Ramos (cell line): Measurements from ENCODE around the gene FZD4.
"Not testable (repeated sequence)": the region's sequence is repeated elsewhere in the genome, so short reads cannot be mapped to it uniquely, and the experiment has no call there.

Experiments used
- in situ Hi-C: fragments of 300-500 bp; cut with MboI; formaldehyde crosslinking; loops from one replicate; pipeline ENCODE4 v1.14.3; 2022; ENCODE audit warnings: low sequenced_read_pairs; ENCODE audit not compliant: unreplicated experiment

The FZD4 gene

DNA sequence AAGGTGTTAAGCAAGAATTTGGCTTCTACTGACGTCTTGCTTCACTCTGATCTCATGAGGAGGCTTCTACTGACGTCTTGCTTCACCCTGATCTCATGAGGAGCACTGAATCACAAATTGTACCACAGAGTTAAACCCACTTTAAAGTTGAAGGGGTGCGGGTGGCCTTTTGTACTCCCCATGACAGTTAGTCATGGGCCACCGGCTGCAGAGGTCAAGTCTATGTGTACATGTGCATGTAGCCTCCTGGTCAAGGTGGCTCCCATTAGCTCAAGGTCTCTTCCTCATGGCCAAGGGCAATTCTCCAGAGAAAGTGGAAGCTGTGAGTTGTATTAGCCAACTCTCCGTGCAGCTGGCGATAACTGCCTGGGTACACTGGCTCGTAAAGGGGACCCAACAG, 23.1 kb upstream of the FZD4 start:
- in situ Hi-C loops = no loop called here

DNA sequence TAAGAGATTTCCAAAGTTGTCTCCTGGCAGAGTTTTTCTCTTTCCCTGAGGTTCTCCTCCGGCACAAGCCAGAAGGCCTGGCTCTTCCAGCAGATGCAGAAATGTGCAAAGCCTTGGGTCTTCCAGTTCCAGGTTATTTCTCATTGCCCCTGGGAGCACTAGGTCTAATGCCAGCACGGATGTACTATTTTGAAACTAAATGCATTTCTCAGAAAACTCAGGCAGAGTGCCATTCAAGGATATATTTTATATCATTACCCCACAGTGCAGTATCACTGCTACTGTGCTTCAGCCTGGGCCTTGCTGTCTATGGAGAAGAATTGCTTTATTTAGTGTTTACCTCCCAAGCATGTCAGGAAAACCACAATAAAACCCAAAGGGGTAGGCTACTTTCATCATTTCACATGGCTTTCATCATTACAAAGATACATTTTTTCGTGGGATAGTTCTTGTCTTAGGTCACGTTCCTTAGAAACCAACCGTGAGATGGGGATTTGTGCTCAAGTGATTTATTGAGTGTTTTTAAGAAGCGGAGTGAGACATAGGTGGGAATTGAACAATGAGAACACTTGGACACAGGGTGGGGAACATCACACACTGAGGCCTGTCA, 22.4 kb upstream of the FZD4 start:
- in situ Hi-C loops = no loop called here

DNA sequence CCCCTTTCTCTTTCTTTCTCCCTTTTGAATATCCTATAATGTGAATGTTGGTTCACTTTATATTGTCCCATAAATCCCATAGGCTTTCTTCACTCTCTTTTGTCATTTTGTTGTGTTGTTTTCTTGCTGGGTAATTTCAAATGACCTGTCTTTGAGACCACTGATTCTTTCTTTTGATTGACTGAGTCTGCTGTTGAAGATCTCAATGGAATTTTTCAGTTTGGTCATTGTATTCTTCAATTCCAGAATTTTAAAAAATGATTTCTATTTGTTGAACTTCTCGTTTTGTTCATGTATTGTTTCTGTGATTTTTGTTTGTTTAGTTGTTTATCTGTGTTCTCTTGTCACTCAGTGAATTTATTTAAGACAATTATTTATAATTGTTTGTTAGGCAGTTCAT, 17.5 kb upstream of the FZD4 start:
- in situ Hi-C loops = no loop called here

DNA sequence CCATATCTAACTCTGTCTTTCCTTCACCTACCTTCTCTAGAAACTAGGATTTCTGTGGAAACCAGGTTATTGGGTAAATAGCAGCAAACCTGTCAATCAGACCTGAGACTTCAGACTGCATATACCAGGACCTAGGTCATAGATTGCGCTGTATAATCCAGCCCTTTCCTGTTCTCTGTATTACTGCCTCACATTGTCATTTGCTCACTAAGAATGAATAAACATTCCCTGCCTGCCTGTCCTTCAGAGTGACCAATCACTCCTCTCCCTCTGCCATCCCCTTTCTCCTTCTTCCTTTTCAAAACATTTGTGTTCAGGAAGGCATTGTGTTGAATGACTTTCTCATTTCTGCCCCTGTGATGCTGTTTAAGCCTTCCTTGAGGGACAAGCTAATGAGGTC, 14.1 kb upstream of the FZD4 start:
- in situ Hi-C loops = no loop called here

DNA sequence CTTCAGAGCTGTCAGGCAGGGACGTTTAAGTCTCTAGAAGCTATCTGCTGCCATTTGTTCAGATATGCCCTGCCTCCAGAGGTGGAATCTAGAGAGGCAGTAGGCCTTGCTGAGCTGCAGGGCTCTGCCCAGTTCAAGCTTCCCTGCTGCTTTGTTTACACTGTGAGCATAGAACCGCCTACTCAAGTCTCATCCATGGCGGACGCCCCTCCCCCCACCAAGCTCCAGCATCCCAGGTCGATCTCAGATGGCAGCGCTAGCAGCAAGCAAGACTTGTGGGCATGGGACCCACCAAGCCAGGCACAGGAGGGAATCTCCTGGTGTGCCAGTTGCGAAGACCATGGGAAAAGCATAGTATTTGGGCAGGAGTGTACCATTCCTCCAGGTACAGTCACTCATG, 12.4 kb upstream of the FZD4 start:
- in situ Hi-C loops = not testable (repeated sequence)

DNA sequence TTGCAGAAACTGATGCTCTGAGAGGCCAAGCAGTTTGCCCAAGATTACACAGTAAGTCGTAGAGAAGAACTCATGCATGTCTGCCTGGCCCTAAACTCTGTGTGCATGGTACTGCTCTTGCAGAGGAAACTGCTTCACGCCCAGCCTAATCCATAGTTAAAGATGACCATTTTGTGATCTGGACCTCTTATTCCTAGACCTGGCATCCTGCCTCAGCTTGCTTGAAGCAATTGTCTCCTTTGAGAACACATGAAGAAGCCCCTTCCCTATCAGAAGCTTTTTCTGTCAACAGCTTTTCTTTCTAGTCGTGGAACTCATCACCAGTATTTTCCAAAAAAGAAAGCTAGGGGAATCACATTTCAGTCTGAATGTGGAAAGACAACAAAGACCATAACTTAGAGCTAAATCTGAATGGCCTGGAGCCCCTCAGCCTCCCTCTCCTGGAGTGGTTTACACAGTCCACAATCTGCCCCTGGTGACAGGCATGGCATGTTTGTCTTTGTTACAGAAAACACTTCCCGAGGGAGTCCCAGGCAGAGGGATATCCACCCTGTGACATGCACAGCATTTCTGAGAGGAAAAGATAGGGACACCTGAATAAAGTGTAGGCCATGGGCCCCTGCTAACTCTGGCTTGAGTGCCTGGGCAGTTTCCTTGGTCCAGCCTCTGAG, 2.9 kb upstream of the FZD4 start:
- in situ Hi-C loops = no loop called here

DNA sequence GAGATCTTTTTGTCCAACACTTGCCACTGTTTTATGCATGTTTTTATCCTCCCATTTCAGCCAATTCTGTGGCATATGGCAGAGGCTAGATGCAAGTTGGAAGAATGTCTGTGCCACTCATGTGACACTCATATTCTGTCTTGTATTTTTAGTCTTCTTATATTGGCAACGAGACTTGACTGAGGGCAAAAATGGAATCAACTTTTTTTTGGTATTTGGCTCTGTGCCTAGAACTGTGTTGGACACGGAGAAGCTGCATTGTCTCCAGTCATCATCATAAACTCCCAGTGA, 1.7 kb upstream of the FZD4 start:
- in situ Hi-C loops = no loop called here

DNA sequence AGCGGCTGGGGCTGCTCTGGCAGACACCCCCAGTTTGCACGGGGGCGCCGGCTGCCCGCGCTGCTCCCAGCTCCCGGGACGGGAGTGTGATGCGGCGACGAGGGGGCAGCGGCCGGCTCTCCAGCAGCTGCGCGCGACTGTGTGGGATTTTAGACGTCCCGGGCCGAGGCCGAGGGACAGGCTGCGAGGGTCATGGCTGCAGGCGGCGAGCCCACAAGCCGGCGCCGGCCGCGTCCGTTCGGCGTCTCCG, 159 bp downstream of the FZD4 start:
- in situ Hi-C loops = no loop called here

DNA sequence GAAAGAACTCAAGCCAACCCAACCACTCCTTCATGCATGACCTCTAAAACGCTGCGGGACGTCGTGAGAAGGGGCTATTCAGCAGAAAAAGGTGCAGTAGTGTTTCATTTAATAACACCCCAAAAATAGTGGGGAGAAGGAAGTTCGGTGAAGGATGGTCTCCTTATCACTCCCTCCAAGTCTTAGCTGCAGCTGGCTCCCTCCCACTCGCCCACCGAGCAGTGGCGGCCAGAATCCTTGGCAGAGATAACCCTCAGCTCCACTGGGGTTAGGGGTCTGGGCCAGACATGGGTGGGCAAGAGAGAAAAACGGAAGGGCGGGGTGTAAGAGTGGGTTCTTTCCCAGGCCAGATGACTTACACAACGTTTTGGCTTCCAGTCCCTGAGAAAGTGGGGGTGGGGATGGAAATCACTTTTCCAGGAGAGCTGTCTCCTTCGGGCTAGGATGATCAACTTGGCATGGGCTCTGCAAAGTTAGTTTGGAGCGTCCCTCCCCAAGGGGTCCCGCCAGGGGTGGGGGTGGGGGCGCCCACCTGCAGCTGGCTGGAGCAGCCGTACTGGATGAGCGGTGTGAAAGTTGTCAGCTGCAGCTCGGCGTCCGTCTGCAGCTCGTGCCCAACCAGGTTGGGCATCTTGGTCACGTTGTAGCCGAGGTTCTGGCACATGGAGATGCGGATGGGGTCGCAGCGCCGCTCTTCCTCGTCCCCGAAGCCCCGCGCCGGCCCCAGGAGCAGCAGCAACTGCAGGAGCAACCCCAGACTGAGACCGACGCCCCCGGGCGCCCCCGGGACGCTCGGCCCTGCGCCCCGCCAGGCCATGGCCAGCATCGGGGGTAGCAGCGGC, 705 bp downstream of the FZD4 start:
- in situ Hi-C loops = no loop called here

DNA sequence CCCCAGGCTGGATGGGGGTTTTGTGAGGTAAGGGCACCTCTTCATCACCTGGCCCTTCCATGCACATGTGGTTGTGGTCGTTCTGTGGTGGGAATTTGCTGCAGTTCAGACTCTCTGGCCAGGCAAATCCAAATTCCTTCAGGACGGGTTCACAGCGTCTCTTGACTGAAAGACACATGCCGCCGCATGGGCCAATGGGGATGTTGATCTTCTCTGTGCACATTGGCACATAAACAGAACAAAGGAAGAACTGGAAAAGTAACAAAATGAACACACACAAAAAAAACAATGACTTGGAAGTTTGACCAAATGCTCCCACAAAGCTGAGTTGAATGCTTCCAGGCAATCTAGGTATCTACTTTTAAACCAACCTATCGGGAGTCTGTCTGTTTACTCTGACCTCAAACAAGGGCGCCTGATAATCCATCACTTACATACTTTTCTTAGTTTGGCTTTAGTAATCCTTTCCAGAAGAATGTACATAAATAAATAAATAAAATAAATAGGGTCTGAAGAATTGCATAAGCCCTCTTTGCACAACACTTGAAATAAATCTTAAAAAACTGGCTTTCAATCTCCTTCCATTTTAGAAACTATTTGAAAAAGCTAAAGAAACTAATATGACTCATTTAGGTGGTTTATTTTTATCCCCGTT, 2.8 kb downstream of the FZD4 start:
- in situ Hi-C loops = no loop called here

DNA sequence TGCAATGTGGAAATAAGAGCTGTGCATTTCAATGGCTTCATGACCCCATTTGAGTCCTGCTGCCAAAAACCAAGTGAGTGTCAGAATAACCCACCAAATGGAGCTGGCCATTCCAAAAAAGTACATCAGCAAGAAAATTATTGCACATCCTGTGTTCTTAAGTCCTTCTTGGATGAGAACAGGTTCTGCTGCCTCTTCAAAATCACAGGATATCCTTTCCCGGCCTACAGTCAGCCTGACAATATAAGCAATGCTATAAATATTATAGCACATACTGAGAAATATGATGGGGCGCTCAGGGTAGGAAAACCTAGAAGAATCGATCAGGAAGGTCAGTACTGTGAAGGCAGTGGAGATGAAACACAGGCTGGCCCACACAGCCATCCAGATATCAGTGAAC, 3.5 kb downstream of the FZD4 start:
- in situ Hi-C loops = no loop called here

DNA sequence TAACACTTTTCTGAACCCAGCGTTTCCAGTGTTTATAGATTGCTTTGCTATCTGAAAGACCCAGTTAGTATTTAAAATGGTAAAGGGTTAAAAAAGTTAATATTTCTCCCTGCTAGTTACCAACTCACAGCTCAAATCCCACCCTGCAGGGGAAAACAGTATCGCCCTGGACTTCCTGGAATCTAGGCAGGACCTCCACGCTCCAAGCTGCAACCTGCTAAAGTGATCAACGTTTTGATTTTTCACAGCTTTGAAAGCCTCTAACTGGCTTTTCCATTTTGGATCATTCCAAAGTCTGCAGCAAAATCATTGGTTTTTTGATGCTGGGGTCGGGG, 4.6 kb downstream of the FZD4 start:
- in situ Hi-C loops = no loop called here

DNA sequence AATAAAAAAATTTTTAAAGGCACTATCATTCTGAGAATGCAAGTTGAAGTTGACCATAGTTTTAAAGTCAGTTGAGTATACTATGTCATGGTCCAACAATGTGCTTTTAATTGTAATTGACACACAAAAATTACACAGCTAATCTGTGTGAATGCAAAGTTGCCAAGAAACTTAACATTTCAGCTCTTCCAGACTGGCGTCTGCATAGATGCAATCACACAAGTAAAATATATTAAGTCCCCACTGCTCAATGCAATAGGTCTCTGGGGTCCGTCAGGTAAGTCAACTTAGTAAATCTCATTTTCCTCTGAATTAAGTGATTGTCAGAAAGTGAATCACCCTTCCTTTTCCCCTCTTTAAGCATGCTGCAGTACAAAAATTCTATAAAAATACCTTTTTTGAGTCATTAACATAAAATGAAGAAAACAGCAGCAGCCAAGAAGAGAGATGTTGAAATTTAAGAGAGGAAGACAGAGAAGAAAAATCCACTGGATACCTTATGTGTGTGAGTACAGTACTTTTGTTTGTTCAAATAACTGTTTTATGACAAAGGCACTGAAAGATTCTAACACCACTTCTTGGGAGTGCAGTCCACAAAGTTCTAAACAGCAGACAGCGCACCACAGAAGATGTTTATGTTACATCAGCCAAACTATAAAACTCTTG, 5.1 kb downstream of the FZD4 start:
- in situ Hi-C loops = loop anchor here (25.0 kb wide), 1 partner anchor 1587 kb away; no protein-coding TSS in a partner anchor

DNA sequence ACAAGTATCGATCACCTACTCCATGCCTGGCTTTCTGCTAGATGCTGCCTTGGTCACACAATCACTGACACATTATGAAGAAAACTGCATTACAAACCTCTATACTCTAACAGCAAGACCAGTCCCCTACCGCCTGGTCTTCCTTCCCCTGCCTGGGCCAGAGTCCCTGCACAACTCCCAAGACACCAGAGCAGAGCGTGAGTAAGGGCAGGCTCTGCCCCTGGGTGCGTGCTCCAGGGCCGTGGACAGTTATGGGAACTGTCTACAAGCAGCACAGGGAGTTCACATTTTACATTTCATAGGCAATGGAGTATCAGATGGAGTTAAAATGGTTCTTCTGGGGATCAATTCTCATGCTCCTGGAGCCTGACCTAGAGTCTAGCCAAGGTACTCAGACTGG, 6.5 kb downstream of the FZD4 start:
- in situ Hi-C loops = loop anchor here (25.0 kb wide), 1 partner anchor 1589 kb away; no protein-coding TSS in a partner anchor

DNA sequence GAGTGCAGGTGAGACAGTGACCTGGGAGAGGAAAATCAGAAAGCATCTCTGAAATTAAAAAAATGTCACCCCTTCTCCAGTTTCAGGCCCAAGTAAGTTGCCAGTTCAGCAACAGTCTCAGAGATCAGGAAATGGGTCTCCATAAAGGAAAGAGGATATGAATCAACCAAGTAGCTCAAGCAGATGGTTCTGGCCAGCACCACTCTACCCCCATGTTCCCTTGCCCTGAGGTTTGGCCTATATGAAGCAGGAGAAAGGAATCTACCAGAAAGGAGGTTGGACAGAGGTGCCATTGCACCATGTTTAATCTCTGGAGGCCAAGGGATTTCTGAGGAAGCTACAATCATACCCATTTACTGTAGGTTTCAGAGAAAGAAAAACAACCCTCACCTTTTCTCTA, 7.7 kb downstream of the FZD4 start:
- in situ Hi-C loops = loop anchor here (25.0 kb wide), 1 partner anchor 1590 kb away; no protein-coding TSS in a partner anchor

DNA sequence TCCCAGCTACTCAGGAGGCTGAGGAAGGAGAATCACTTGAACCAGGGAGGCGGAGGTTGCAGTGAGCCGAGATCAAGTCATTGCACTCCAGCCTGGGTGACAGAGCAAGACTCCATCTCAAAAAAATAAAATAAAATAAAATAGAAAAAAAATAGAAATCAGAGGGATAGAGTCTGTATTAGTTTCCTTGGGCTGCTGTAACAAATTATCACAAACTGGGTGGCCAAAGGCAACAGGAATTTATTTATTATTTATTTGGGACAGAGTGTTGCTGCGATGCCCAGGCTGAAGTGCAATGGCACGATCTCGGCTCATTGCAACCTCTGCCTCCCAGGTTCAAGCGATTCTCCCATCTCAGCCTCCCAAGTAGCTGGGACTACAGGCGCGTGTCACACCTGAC, 11.7 kb downstream of the FZD4 start:
- in situ Hi-C loops = loop anchor here (25.0 kb wide), 1 partner anchor 1594 kb away; no protein-coding TSS in a partner anchor

DNA sequence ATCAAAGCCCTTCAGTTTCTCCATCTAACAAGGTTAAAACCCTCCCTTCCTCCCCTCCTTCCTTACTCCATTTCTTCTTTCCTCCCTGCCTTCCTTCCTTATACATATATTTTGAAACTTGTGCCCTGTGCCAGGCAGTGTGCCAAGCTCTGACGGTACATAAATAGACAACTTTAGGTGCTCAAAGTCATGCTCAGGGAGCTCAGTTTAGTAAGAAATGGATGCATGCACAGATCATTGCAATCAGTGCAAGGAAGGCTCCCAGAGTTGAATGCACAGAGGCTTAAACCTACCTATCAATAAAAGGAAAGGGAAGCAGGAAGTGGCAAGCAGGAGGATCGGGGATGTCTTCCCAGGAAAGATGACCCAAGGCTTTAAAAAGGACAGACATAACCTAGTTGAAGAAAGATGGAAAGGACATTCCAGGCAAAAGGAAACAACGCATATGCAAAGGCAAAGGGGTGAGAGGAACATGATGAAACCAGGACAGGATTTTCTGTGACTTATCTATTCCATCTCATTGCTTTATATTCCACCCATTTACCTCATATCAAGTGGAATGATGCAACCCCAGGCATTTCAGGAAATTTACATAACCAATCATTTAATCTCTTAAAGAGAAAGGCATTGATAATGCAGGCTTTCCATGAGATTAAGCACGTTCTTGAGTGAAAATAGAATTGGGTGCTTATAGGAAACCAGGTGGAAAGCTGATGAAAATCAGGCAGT, 13.2 kb downstream of the FZD4 start:
- in situ Hi-C loops = loop anchor here (25.0 kb wide), 1 partner anchor 1595 kb away; no protein-coding TSS in a partner anchor

DNA sequence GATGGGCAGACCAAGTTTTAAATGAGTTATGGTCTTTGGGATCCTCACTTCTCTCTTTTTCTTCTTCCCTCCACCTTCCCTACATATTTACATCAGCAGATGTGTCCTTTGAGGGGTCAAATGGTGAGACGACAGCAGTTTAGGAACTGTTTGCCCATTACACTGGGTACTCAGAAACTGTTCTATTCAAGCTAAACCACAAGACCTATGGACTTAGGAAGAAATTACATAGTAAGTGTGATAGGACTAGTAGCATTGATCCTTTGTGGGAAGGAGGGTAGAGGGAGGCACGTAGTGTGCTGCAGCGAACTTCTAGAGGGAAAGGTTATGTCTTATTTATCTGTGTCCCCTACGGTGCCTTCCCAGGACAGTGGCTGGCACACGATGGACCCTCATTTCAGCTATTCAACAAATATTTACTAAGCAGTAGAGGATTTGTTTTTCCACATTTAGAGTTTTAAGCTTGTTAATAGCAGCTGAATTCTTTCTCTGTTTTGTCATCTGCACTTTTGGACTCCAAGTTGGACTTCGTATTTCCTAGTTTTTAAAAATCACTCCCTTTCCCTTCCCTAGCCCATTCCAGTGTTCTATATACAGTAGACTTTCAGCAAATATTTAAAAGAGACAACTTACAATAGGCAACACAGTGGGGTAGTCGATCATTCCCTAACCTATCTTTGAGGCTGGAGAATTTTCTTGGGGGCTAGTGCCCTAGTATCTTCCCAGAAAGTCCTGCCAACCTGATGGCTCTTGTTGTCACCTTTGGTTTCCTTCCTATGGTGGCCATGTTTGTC, 13.9 kb downstream of the FZD4 start:
- in situ Hi-C loops = loop anchor here (25.0 kb wide), 1 partner anchor 1596 kb away; no protein-coding TSS in a partner anchor

DNA sequence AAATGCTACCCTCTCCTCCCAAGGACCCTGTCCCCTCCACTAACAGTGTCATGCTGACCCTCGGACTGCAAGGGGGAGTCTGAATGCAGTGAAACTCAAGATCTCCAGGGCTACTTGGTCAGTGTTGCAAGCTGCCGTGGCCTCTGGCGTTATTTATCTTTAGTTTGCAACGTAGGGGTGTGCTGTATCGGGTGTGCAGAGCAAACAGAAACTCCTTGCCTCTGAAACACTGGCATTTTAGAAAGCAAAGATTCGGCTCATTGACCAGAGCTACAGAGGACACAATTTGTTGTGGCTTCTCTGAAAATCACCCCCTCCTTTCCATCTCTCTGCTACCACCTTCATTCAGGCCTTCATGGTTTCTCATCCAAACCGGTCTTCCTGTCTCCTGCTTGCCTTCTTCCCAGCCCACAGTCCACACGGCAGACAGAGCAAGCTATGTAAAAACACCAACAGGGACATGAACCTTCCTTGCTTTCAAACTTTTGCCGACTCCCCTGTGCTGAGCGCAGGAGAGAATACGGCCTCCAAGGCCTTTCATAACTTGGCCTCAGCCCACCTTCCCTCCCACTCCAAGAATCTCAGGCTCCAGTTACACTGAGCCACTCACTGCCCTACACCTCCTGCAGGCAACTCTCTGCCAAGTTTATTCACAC, 14.9 kb downstream of the FZD4 start:
- in situ Hi-C loops = loop anchor here (25.0 kb wide), 1 partner anchor 1597 kb away; no protein-coding TSS in a partner anchor
